ENCODE data around the gene G6PC2.

DNA sequence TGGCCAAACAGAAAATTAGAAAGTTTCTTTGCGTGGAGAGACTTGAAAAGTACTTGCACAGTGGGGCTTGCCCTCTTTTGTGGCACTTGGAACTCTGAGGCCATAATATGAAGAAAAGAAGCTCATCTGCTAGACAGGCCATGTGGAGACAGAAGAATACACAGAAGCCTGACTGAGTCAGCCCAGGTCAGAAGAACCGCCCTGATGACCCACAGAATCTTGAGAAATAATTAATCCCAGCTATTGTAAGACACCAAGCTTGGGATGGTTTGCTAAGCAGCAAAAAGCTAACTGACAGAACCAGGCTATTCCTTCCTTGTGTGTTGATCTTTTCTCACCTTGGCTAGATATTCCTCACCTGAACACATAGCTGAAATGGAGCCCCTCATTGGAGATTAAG is 33.7 kb downstream of the G6PC2 start:
- TF ChIP-seq, protein P1, sequence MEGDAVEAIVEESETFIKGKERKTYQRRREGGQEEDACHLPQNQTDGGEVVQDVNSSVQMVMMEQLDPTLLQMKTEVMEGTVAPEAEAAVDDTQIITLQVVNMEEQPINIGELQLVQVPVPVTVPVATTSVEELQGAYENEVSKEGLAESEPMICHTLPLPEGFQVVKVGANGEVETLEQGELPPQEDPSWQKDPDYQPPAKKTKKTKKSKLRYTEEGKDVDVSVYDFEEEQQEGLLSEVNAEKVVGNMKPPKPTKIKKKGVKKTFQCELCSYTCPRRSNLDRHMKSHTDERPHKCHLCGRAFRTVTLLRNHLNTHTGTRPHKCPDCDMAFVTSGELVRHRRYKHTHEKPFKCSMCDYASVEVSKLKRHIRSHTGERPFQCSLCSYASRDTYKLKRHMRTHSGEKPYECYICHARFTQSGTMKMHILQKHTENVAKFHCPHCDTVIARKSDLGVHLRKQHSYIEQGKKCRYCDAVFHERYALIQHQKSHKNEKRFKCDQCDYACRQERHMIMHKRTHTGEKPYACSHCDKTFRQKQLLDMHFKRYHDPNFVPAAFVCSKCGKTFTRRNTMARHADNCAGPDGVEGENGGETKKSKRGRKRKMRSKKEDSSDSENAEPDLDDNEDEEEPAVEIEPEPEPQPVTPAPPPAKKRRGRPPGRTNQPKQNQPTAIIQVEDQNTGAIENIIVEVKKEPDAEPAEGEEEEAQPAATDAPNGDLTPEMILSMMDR (IDR thresholded peaks at IDR 0.05) = no peak
- TF ChIP-seq EP300 (IDR thresholded peaks at IDR 0.05) = no peak

All from ovary (tissue), 3 donors.